Measurements from ENCODE around the gene CYP11A1. TPM values are rescaled to one million over a fixed set of nuclear protein-coding genes. Genes with fewer than 3 reads are reported as not detected.

CYP11A1 gene
- total RNA-seq, 2 experiments from 2014 or later = 0.29 to 0.31 TPM

DNA sequence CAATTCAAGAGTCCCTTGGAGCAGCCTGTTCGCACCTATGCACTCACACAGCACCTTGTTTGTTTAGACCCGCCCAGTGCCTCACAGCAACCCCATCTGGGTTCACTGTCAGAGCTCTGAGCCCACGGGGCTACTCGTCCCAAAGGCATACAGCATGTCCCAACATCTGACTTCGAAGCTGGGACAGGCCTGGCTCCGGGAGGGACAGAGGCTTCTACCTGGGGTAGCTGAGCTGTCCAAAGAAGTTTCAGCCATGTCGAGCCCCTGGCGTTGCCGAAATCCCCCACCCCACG is 28.6 kb upstream of the CYP11A1 start:
- CTCF ChIA-PET = interaction anchor here (1.1 to 5.3 kb wide), 5 partner anchors 10 to 36 kb away, joined by 3 to 40 read pairs (median 8); no protein-coding TSS in a partner anchor

DNA sequence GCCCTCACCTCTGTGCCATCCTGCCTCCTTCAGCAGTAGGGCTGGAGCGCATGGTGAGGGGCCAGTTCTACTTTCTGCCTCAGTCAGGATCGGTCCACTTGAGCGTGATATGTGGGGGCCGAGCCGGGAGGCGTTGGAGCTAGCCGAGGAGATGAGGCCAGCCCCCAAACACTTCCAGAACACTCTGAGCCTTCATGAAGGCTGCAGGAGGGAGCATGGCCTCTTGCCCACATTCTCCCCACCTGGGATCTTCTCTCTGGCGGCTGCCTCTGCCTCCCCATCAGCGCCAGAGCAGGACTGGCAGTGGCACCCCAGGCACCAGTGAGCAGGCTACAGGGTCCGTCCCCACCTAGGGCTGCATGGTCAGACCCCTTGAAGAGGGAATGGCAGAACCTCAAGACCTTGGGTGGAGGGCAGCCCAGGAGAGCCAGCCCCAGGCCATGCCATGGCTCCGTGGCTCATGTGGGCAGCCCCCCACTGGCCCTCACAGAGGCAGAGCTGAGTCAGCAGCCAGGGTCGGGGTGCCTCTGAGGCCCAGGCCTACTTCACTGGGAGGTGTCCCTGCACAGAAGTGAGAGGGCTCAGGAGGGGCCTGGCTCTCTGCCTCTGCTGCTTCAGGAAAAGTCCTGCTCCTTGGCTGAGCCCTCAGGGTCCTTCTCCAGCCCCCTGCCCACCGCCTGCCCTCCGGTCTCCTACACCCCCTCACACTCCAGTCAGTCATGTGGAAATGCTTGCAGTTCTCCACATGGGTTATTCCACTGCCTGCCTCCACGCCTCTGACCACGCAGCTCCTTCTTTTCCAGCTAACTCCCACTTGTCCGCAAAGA is 28.1 kb upstream of the CYP11A1 start:
- ChIA-PET CTCF (interaction anchor here (1.1 to 5.3 kb wide), 3 partner anchors 10 to 36 kb away, joined by 3 to 40 read pairs (median 16); no protein-coding TSS in a partner anchor), POLR2A (interaction anchor here (0.9 to 6.1 kb wide), 3 partner anchors 9 to 145 kb away, joined by 3 to 47 read pairs (median 4); partner anchors contain the start of gene ARID3B)
- H3K27me3 Mint-ChIP-seq = no peaks in the 10 kb centered on the region
- H3K36me3 Mint-ChIP-seq (ENCODE audit: low read depth) = peaks cover 2% of the 10 kb centered on the region
- no peak for DNase-seq
- H3K27ac Mint-ChIP-seq = peak overlapping the region; percentile 98
- no peaks in the 10 kb centered on the region for H3K9me3 Mint-ChIP-seq
- TF ChIP-seq CTCF (IDR thresholded peaks at IDR 0.05) = no peak
- H3K4me1 Mint-ChIP-seq (ENCODE audit: low read depth) = peaks cover 98% of the 10 kb centered on the region
- intact Hi-C loops (cut with micrococcal nuclease) = no loop called here
- ATAC-seq = no peak
- peak overlapping the region; percentile 9 for H3K4me3 Mint-ChIP-seq

More for the DNA sequence above, 28.6 kb upstream of the CYP11A1 start:
- H3K36me3 Mint-ChIP-seq (ENCODE audit: low read depth) = peaks cover 2% of the 10 kb centered on the region
- DNase-seq (peak; percentile 38), ATAC-seq (no peak)
- H3K4me1 Mint-ChIP-seq (ENCODE audit: low read depth) = peaks cover 98% of the 10 kb centered on the region
- no peak for TF ChIP-seq CTCF (IDR thresholded peaks at IDR 0.05)
- no peaks in the 10 kb centered on the region for H3K27me3 Mint-ChIP-seq
- POLR2A ChIA-PET = interaction anchor here (0.9 to 6.1 kb wide), 5 partner anchors 7 to 145 kb away, joined by 3 to 47 read pairs (median 4); partner anchors contain the start of genes ARID3B and UBL7
- intact Hi-C loops (cut with micrococcal nuclease) = no loop called here
- H3K4me3 Mint-ChIP-seq = peak overlapping the region; percentile 9
- no peaks in the 10 kb centered on the region for H3K9me3 Mint-ChIP-seq
- peak overlapping the region; percentile 98 for H3K27ac Mint-ChIP-seq

GRCh38 chr15:74394090-74394846 is 26.8 kb upstream of the CYP11A1 start:
- no peaks in the 10 kb centered on the region for H3K9me3 Mint-ChIP-seq
- ChIA-PET POLR2A (interaction anchor here (0.6 to 6.1 kb wide), 3 partner anchors 8 to 10 kb away, joined by 3 to 47 read pairs (median 8); no protein-coding TSS in a partner anchor), CTCF (interaction anchor here (1.3 to 5.3 kb wide), 4 partner anchors 9 to 12 kb away, joined by 3 to 40 read pairs (median 14); no protein-coding TSS in a partner anchor)
- H3K4me3 Mint-ChIP-seq = no peak overlapping the region
- H3K36me3 Mint-ChIP-seq (ENCODE audit: low read depth) = peaks cover 2% of the 10 kb centered on the region
- DNase-seq (no peak), ATAC-seq (no peak)
- no peak for TF ChIP-seq CTCF (IDR thresholded peaks at IDR 0.05)
- no peaks in the 10 kb centered on the region for H3K27me3 Mint-ChIP-seq
- peak overlapping the region; percentile 50 for H3K27ac Mint-ChIP-seq
- intact Hi-C loops (cut with micrococcal nuclease) = no loop called here
- H3K4me1 Mint-ChIP-seq (ENCODE audit: low read depth) = peaks cover 93% of the 10 kb centered on the region

DNA sequence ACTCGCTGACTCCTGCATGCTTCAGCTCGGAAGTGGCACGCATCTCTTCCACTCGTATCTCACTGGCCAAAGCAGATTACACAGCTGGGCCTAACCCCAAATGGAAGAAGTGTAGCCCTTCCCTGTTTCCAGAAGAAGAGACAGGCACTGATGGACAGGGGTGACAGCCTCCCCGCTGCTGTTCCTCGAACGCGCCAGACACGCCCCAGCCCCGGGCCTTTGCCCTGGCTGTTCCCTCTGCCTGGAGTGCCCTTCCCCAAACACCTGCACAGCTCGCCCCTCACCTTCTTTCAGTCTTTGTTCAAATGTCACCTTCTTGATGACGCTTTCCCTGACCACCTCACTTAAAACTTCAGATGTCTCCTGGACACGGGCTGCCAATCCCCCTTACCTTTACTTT is 26.0 kb upstream of the CYP11A1 start:
- Mint-ChIP-seq H3K9me3 (no peaks in the 10 kb centered on the region), H3K27ac (peak overlapping the region; percentile 89), H3K27me3 (no peaks in the 10 kb centered on the region), H3K4me3 (no peak overlapping the region), H3K4me1 (ENCODE audit: low read depth) (peaks cover 88% of the 10 kb centered on the region), H3K36me3 (ENCODE audit: low read depth) (peaks cover 1% of the 10 kb centered on the region)
- DNase-seq (no peak), ATAC-seq (no peak)
- intact Hi-C loops (cut with micrococcal nuclease) = no loop called here
- ChIA-PET POLR2A (interaction anchor here (1.8 to 6.1 kb wide), 2 partner anchors 9 kb away, joined by 8 to 47 read pairs; no protein-coding TSS in a partner anchor), CTCF (interaction anchor here (1.2 to 5.3 kb wide), 4 partner anchors 8 to 18 kb away, joined by 3 to 40 read pairs (median 8); no protein-coding TSS in a partner anchor)
- TF ChIP-seq CTCF (IDR thresholded peaks at IDR 0.05) = no peak

Data from activated CD8-positive, alpha-beta T cell treated with anti-CD3 and anti-CD28 coated beads for 36 hours (primary cell).